Bronchial epithelial cell (primary cell): ENCODE results near the gene NACA2. TPM values are rescaled to one million over a fixed set of nuclear protein-coding genes. Genes with fewer than 3 reads are reported as not detected.

Experiments used
- DNase-seq: peaks from one replicate; pipeline ENCODE4 v3.0.0-alpha.2; 2010; ENCODE audit warnings: low read depth
- FAIRE-seq: peaks from 2 replicates; lab custom pipeline; 2011; peaks lifted over from hg19 to GRCh38; lab: Jason Lieb, UNC
- H3K27me3 ChIP-seq: 2 replicates; pipeline ENCODE4 v1.5.1; 2011; ENCODE audit warnings: low read length; ENCODE audit not compliant: control insufficient read depth, insufficient read depth
- H3K36me3 ChIP-seq: 2 replicates; pipeline ENCODE4 v1.5.1; 2011; ENCODE audit warnings: low read length; ENCODE audit not compliant: control insufficient read depth, insufficient read depth
- H3K4me3 ChIP-seq: 2 replicates; pipeline ENCODE4 v1.5.1; 2011; ENCODE audit warnings: mild to moderate bottlenecking, low read depth, low read length, control low read depth
- total RNA-seq: library from RNA; depleted of rRNA; stranded (reverse); fragments of >200 nt; gene quantifications from 2 replicates; pipeline ENCODE4 v1.2.1, GENCODE V29; 2014
- TF ChIP-seq, protein P1 (sequence below): IDR thresholded peaks from 2 replicates; pipeline ENCODE4 v1.5.1; 2011; ENCODE audit warnings: mild to moderate bottlenecking, moderate library complexity, low read length, control low read depth, inconsistent platforms; ENCODE audit not compliant: insufficient read depth, severe bottlenecking

NACA2 gene
- total RNA-seq, 1 donor from 2014 or later, result not detected

GRCh38 chr17:61600621-61601020, 9.6 kb upstream of the NACA2 start:
- FAIRE-seq (no peak), DNase-seq (no peak)
- Histone ChIP-seq H3K27me3 (no peaks in the 10 kb centered on the region), H3K4me3 (no peak overlapping the region), H3K36me3 (no peaks in the 10 kb centered on the region)
- TF ChIP-seq, protein P1, sequence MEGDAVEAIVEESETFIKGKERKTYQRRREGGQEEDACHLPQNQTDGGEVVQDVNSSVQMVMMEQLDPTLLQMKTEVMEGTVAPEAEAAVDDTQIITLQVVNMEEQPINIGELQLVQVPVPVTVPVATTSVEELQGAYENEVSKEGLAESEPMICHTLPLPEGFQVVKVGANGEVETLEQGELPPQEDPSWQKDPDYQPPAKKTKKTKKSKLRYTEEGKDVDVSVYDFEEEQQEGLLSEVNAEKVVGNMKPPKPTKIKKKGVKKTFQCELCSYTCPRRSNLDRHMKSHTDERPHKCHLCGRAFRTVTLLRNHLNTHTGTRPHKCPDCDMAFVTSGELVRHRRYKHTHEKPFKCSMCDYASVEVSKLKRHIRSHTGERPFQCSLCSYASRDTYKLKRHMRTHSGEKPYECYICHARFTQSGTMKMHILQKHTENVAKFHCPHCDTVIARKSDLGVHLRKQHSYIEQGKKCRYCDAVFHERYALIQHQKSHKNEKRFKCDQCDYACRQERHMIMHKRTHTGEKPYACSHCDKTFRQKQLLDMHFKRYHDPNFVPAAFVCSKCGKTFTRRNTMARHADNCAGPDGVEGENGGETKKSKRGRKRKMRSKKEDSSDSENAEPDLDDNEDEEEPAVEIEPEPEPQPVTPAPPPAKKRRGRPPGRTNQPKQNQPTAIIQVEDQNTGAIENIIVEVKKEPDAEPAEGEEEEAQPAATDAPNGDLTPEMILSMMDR, result no peak

DNA sequence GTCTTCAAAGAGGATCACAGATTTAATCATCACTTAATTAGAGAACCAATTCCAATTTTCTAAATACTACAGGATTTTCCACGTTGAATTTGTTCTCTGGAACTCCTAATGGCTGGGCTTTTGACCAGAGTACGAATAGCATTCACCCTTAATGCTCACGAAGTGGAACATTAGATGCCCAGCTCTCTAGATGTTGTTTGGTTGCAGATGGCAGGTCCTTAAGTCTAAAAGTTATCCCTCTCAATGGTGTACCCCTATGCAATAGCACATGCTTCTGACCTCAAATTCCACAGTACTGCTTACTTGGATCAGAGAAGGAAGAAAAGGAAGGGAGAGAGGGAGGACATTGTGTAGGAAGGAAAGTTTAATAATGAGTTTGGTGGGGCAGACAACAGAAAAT, 8.6 kb upstream of the NACA2 start:
- no peak for FAIRE-seq
- Histone ChIP-seq H3K36me3 (no peaks in the 10 kb centered on the region), H3K4me3 (no peak overlapping the region), H3K27me3 (no peaks in the 10 kb centered on the region)
- DNase-seq, result no peak
- TF ChIP-seq, protein P1, result no peak

- FAIRE-seq (no peak), DNase-seq (no peak)
- Histone ChIP-seq H3K36me3 (no peaks in the 10 kb centered on the region), H3K27me3 (no peaks in the 10 kb centered on the region), H3K4me3 (no peak overlapping the region)
- TF ChIP-seq, protein P1, result no peak
Measured at GRCh38 chr17:61598014-61598413, 7.0 kb upstream of the NACA2 start.

- no peak for FAIRE-seq
- Histone ChIP-seq H3K4me3 (no peak overlapping the region), H3K36me3 (no peaks in the 10 kb centered on the region), H3K27me3 (no peaks in the 10 kb centered on the region)
- no peak for DNase-seq
- TF ChIP-seq, protein P1, result no peak
Measured at GRCh38 chr17:61597607-61598006, 6.6 kb upstream of the NACA2 start.

DNA sequence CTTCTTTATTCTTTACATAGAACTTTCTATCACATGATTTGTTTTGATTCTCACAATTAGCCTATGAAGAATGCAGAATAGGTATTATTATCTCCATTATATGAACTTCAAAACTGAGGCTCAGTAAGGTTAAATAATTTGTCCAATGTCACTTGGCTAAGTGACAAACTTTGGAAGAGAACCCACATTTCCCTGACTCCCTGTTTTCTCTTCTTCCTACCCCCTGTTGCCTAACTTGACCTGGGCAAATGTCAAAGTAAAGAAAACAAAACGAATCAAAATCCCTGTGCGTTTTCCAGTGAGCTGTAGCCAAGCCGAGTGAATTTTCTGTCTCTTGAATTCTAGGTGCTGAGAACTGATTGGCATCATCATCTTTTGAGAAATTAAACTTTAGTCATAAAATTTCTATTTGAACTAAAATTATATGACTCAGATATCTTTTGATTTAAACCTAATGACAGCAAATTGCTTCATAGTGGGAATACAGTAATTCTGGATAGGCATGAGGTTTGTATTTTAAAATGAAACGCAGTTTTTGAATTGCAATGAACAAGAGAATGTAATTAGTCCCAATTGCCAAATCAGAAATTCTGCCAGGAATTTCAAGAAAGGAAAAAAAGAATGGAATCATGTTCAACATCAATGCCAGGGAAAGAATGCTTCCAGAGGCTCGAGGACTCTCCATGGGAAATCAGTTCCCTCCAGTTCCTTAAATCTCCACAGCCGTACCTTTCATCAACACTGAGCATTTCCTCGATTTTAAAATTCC, 4.6 kb upstream of the NACA2 start:
- FAIRE-seq (no peak), DNase-seq (no peak)
- H3K27me3 ChIP-seq, result no peaks in the 10 kb centered on the region
- H3K36me3 ChIP-seq, result no peaks in the 10 kb centered on the region
- TF ChIP-seq, protein P1, result no peak
- no peak overlapping the region for H3K4me3 ChIP-seq
